T1000 (cell line): Measurements from ENCODE around the gene SPATA18.

Source experiments
- DNase-seq: peaks from one replicate; lab custom pipeline; 2025; ENCODE audit warnings: mixed read lengths; lab: John Stamatoyannopoulos, UW

Gene SPATA18, protein sequence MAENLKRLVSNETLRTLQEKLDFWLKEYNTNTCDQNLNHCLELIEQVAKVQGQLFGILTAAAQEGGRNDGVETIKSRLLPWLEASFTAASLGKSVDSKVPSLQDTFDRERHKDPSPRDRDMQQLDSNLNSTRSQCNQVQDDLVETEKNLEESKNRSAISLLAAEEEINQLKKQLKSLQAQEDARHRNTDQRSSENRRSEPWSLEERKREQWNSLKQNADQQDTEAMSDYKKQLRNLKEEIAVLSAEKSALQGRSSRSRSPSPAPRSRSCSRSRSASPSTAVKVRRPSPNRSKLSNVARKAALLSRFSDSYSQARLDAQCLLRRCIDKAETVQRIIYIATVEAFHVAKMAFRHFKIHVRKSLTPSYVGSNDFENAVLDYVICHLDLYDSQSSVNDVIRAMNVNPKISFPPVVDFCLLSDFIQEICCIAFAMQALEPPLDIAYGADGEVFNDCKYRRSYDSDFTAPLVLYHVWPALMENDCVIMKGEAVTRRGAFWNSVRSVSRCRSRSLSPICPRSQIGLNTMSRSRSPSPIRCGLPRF

DNA sequence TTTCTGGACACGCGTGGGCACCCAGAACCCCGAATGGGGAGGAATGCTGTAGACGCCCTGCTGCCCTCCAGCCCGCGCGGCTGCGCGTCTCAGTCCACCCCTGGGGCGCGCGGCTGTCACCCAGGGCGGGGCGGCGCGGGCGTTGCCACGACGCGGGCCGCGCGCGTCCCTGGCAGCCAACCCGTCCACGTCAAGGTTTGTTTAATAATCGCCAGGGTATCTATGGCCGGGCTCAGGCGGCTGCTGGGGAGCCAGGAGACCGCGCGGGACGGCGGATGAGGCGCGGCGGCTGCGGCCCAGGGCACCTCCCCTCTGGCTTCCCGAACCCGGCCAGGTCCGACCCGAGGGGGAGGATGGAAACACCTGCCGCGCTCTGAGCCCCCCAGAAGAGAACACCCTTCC lies at the start of gene SPATA18:
TSS of gene SPATA18 (plus strand) at position 92 of the 402 bp plus-strand sequence. CDS start 401 bp downstream, outside the sequence.
- DNase-seq: no peak

GRCh38 chr4:52001616-52002015 lies 49.5 kb upstream of the SPATA18 start:
- no peak for DNase-seq

DNA sequence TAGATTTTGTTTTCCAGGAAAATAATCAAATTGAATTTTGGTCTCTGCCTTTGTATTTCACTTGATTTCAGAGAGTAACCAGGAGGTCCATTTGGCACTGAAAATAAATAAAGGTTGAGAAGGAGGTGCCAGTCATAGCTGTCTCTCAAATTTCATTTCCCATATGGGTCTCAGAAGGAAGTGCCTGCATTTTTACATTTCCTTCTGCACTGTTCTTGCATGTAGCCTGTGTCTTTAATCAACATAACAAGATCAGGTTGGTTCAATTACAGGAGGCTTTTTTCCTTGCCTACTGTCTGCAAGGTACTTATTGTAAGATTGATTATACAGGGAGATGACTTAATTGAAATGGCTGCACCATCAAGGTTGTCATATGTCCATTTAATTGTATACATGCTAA lies 46.7 kb upstream of the SPATA18 start:
- DNase-seq: no peak

DNA sequence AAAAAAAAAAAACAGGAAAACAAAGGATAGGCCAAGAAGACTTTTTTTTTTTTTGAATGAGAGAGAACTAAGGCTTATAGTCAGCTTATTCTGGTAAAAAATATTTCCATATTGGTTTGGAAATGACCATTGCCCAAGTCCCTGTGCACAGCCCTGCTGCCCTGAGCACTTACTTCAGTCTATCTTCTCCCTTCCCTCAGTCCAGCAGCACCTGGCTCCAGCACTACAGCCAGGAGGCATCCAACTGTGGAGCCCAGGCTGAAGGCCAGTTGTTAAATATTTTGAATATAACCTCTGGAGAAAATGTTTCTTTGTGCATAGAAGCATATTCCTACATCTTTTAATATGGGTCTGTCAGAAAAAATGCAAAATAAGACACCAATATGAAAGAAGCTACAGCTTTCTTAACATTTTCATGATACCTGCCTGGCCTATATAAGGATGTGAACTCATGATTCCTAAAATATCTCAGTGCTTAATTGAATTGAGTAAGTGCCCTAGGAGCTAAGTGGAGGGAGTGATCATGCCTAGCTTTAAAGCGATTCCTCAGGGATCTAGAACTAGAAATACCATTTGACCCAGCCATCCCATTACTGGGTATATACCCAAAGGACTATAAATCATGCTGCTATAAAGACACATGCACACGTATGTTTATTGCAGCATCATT lies 45.4 kb upstream of the SPATA18 start:
- DNase-seq: no peak

GRCh38 chr4:52006887-52007286 lies 44.2 kb upstream of the SPATA18 start:
- DNase-seq: no peak

DNA sequence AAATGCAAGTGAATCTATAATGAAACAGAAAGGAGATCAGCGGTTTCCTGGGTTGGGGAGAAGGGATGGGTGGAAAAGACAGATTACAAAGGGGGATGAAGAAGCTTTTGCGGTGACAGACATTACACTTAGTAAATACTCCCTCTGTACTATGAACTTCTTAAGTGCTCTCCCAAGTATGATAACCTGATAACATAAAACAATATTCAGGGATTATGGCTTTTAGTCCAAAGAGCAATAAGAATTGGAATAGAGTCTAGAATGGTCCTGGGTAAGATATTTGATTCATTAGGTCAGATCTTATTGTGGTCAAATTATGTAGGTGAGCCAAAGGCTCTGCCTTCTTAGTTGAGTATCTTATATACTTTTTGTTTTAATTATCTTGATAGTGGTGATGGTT lies 40.1 kb upstream of the SPATA18 start:
- DNase-seq: no peak

- no peak for DNase-seq
These were observed 38.5 kb upstream of the SPATA18 start for GRCh38 chr4:52012651-52013050.

DNA sequence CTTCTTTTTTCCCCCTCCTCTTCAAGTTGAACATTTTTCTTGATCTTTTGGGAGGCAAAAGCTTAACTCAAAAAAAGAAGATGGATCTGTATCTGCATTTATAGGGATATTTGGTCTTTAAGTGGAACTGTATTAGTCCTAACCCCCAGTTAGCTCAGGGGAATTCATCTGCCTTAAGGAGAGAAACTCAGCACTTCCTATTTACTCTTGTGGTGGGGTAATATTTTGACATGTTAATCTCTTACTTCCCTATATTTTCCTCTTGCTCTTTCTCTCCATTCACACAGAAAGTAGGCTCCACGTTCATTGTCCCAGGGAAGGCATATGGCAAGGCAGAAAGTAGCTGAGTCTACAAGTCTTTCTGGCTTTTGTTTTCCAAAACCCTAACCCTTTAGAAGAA lies 36.2 kb upstream of the SPATA18 start:
- no peak for DNase-seq

GRCh38 chr4:52015366-52015765 lies 35.7 kb upstream of the SPATA18 start:
- no peak for DNase-seq

- DNase-seq: no peak
These were observed 34.1 kb upstream of the SPATA18 start for GRCh38 chr4:52016981-52017380.

GRCh38 chr4:52017814-52018213 lies 33.3 kb upstream of the SPATA18 start:
- no peak for DNase-seq

- no peak for DNase-seq
These were observed 31.0 kb upstream of the SPATA18 start, which contains the start of gene LRRC66 for GRCh38 chr4:52019936-52020657. Gene LRRC66 (minus strand): TSS chr4:52020363. CDS start chr4:52017613, 2,750 bp downstream.

GRCh38 chr4:52028970-52029369 lies 22.1 kb upstream of the SPATA18 start:
- DNase-seq: peak; percentile 45

DNA sequence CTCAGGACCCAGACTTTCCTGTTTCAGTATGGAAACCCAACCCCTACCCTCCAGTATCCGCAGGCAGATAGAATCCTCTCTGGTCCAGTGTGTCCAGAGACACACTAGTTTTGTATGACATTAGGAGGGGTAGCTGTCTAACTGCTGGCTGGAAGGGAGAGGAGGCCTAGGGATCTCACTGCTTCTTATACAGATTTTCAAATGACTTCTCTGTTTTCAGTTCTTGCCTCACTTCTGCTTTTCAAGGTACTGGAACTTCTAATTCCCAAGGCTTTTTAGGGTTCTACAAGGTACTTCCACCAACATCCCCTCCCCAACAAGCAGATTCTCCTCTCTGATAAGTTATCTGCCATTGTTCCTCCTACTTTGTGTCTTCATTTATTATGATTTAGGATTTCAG lies 19.1 kb upstream of the SPATA18 start:
- no peak for DNase-seq

DNA sequence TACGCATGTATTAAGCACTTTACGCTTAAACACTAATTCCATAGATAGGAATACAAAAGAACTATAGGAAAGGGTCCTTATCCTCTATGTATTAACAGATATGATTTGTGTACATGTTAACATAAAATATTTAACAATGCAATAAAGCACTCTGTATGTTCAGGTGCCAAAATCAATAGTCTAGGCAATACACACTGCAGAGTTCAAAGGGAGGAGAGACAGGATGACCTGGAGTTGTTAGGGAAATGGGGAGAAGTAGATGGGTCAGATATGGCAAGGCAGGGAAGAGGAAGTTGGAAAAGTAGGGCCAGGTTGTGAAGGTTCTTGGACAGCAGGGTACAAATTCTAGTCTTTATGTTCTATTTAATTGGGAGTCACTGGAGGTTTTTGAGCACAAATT lies 15.9 kb upstream of the SPATA18 start:
- DNase-seq: no peak

GRCh38 chr4:52036886-52037530 lies 14.1 kb upstream of the SPATA18 start:
- DNase-seq: no peak

- DNase-seq: no peak
These were observed 13.4 kb upstream of the SPATA18 start for GRCh38 chr4:52037689-52038102.

GRCh38 chr4:52038103-52038912 lies 12.8 kb upstream of the SPATA18 start, which contains the start of gene SGCB:
Gene SGCB (minus strand): TSS chr4:52038299. CDS start chr4:52038259, 40 bp downstream.
- peak; percentile 68 for DNase-seq

DNA sequence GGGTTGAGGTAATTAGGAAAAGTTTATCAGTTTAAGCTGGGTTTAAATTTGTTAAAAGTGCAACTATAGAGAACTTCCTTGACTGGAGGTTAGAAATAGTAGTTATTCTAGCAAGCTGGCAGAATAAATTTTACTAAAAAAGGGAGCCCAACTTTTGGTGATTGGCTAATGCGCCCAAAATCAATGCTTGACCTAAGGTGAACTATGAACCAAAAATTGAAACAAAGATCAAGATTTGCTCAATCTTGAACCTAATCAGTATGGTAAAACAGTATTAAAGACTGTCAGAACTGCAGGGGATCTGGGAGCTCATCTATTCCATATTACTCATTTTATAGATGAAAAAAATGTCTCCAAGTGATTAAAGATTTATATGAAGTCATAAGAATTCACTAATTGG lies 6.1 kb upstream of the SPATA18 start:
- no peak for DNase-seq

DNA sequence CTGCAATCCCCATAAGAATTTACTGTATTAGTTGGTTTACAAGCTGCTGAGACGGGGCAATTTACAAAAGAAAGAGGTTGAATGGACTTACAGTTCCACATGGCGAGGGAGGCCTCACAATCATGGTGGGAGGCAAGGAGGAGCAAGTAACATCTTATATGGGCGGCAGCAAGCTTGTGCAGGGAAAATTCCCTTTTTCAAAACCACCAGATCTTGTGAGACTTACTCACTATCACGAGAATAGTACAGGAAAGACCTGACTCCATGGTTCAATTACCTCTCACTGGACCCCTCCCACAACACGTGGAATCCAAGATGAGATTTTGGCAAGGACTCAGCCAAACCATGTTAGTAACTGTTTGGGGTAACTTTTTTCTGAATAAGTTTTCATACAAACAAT lies 1.8 kb upstream of the SPATA18 start:
- DNase-seq: no peak
